AG04450 (cell line): ENCODE data around the gene CDKN1A. TPM values are rescaled to one million over a fixed set of nuclear protein-coding genes. Genes with fewer than 3 reads are reported as not detected.

Experiments used
- CTCF ChIA-PET: fragments of 300-600, 350-600 bp; formaldehyde crosslinking; extraction: SDS; loops from one replicate; lab custom pipeline; 2022; ENCODE audit warnings: antibody characterized with exemption, inconsistent platforms; lab: Charles Lee
- POLR2A ChIA-PET: fragments of 350-600 bp; formaldehyde crosslinking; extraction: SDS; loops from one replicate; lab custom pipeline; 2021; ENCODE audit warnings: antibody characterized with exemption, inconsistent platforms; lab: Yijun Ruan, JAX
- DNase-seq: peaks from one replicate; pipeline ENCODE4 v3.0.0-alpha.2; 2011; ENCODE audit warnings: low read depth, low spot score
- H3K27ac ChIP-seq: one replicate; pipeline ENCODE4 v1.5.1; 2012; ENCODE audit warnings: low read depth, low read length, control low read depth
- H3K27me3 ChIP-seq: one replicate; pipeline ENCODE4 v1.6.0; 2012; ENCODE audit warnings: low read length; ENCODE audit not compliant: control insufficient read depth, insufficient read depth
- H3K4me3 ChIP-seq: 2 replicates; pipeline ENCODE4 v1.5.1; 2011; ENCODE audit warnings: mild to moderate bottlenecking, low read depth, low read length, control low read depth
- H3K9me3 ChIP-seq: 2 replicates; pipeline ENCODE4 v1.5.1; 2012; ENCODE audit warnings: low read length; ENCODE audit not compliant: control insufficient read depth, insufficient read depth
- polyA plus RNA-seq: library from polyadenylated mRNA; depleted of rRNA; stranded (reverse); fragments of >200 nt; gene quantifications from 2 replicates; pipeline ENCODE4 v1.2.3, GENCODE V29; 2011
- TF ChIP-seq, protein P1 (sequence below): IDR thresholded peaks from 2 replicates; pipeline ENCODE4 v1.5.1; 2011; ENCODE audit warnings: low read depth, low read length, control low read depth, inconsistent platforms

Gene CDKN1A
- polyA plus RNA-seq, 1 experiment: 722 TPM

DNA sequence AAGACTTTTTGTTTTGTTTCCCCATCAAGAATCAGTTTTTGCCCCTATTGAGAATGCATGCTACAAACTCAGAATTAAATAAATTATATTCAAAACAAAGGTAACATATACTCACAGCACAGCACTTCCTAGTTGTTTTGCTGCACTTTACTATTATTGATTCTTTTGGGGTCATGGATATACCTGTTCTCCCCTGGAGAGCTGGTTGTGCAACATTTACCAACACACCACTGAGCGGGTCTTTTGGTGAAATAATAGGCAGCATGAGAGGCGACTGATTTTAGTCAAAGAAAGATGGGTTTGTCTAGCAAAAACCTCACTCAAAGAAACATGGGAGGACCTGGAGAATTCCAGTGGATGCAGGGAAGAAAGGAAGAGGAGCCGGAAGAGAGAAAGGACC is 39.9 kb upstream of the CDKN1A start:
- Histone ChIP-seq H3K9me3 (no peaks in the 10 kb centered on the region), H3K27me3 (no peaks in the 10 kb centered on the region), H3K27ac (no peak overlapping the region), H3K4me3 (no peak overlapping the region)
- DNase-seq: no peak
- ChIA-PET CTCF (no interaction called here), POLR2A (no interaction called here)
- TF ChIP-seq, protein P1, sequence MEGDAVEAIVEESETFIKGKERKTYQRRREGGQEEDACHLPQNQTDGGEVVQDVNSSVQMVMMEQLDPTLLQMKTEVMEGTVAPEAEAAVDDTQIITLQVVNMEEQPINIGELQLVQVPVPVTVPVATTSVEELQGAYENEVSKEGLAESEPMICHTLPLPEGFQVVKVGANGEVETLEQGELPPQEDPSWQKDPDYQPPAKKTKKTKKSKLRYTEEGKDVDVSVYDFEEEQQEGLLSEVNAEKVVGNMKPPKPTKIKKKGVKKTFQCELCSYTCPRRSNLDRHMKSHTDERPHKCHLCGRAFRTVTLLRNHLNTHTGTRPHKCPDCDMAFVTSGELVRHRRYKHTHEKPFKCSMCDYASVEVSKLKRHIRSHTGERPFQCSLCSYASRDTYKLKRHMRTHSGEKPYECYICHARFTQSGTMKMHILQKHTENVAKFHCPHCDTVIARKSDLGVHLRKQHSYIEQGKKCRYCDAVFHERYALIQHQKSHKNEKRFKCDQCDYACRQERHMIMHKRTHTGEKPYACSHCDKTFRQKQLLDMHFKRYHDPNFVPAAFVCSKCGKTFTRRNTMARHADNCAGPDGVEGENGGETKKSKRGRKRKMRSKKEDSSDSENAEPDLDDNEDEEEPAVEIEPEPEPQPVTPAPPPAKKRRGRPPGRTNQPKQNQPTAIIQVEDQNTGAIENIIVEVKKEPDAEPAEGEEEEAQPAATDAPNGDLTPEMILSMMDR: no peak

DNA sequence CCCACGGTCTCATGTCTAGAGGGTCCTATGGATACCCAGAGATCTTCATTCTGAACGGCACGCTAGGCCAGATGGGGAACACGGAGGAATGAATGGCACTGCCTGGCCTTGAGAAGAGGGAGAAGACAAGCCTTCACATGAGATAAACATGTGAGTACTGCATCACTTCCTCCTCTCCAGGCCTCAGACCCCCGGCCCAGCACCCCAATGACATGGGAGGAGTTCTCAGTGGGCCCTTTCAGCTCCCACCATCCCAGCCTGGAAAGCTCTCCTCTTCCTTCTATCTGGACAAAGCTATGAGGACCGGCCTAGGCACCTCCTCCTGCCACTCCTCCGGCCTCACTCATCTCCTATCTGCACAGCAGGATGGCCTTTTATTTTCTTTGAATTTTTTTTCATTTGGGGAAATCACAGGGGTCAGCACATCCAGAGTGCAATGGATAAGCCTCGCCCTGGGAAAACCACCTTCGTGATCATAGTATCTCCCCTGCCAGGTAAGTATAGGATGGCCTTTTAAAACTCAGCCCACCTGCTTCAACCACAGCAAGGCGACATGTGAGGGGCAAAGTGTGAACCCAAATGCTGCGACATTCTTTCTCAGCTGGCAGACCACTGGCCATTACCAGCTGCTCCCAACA is 39.2 kb upstream of the CDKN1A start:
- Histone ChIP-seq H3K9me3 (no peaks in the 10 kb centered on the region), H3K4me3 (no peak overlapping the region), H3K27me3 (no peaks in the 10 kb centered on the region), H3K27ac (no peak overlapping the region)
- POLR2A ChIA-PET: no interaction called here
- TF ChIP-seq, protein P1: no peak
- DNase-seq: no peak
- CTCF ChIA-PET: interaction anchor here (1.4 kb wide), 1 partner anchor 24 kb away, joined by 3 read pairs; no protein-coding TSS in a partner anchor

DNA sequence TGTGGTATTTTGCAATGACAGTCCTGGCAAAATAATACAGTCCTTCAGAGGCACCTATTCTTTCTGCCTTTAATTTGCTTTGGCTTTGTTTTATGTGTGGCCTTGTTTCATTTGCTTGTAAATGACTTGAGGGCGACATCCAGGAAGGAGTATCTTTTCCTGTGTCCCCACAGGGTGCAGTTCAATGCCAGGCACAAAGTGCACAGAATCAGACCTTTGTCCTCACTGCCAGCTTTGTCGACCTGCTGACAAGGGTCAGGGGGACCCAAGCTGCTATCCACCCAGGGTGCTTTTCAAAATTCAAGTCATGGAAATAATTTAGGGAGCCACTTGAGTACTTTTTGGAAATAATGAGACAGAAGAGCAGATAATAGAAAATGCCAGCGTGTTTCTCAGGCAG is 37.0 kb upstream of the CDKN1A start:
- Histone ChIP-seq H3K27ac (no peak overlapping the region), H3K4me3 (no peak overlapping the region), H3K9me3 (no peaks in the 10 kb centered on the region), H3K27me3 (no peaks in the 10 kb centered on the region)
- CTCF ChIA-PET: interaction anchor here (2.1 kb wide), 1 partner anchor 118 kb away, joined by 8 read pairs; no protein-coding TSS in a partner anchor
- no peak for DNase-seq
- POLR2A ChIA-PET: interaction anchor here (0.6 to 0.8 kb wide), 2 partner anchors 37 kb away, joined by 3 to 4 read pairs; partner anchors contain the start of gene CDKN1A
- TF ChIP-seq, protein P1: no peak

DNA sequence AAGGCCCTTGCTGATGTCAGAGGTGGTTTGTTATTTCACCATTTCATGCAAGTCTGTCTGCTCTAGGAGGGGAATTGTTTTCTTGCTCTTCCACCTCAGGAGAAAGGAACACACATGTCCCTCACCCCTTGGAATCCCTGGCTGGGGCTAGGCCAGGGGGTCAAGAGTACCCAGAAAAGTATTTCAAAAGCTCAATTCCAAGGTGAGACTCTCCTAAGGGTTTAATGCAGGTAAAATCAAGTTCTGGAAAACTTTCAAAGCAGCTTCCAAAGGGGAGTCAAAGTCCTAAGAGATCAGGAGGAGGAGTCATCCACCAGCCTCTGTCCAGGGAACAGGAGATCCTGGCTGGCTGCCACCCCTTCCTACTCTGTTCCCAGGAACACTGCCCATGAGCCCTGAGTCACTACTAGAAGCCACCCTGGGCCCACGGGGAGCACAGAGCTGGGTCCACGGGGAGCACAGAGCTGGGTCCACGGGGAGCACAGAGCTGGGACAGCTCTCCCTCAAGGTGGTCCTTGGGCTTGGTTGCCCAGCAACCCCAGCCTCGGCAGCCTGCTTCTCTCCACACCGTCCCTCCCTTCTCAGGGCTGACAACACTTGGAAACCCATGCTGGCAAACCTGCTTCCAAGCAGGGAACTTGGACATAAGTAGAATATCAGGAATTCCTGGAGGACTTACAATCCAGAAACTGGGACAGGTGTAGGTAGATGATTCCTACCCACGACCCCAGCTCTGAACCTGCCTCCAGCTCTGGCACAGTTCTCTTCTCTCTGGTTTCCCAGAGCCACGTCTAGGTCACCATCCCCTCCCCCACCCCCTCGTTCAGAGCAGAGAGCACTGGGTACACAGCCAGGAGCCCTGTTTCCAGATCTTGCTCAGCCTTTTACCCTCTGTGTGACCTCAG is 35.3 kb upstream of the CDKN1A start:
- DNase-seq: peak; percentile 48
- no peaks in the 10 kb centered on the region for H3K9me3 ChIP-seq
- POLR2A ChIA-PET: interaction anchor here (1.2 to 1.7 kb wide), 4 partner anchors 9 to 35 kb away, joined by 4 to 7 read pairs (median 6); partner anchors contain the start of gene CDKN1A
- H3K4me3 ChIP-seq: no peak overlapping the region
- CTCF ChIA-PET: interaction anchor here (1.7 to 2.3 kb wide), 3 partner anchors 28 to 116 kb away, joined by 4 to 8 read pairs (median 7); no protein-coding TSS in a partner anchor
- peak overlapping the region; percentile 52 for H3K27ac ChIP-seq
- TF ChIP-seq, protein P1: no peak
- no peaks in the 10 kb centered on the region for H3K27me3 ChIP-seq
